Left renal pelvis (tissue), 4 donors: ENCODE results near the gene USP2. TPM values are rescaled to one million over a fixed set of nuclear protein-coding genes. Genes with fewer than 3 reads are reported as not detected.
A peak's percentile ranks its signal among the peaks of the same experiment; 100 is the strongest.

Experiments
- DNase-seq, 4 donors: peaks; one replicate each; pipeline ENCODE4 v3.0.0-alpha.2; 2013; ENCODE audit warnings: low read depth in 4 of 4, low spot score in 3 of 4
- polyA plus RNA-seq, 4 donors: library from polyadenylated mRNA; unstranded; fragments of 120-200 nt; gene quantifications; one replicate each; pipeline ENCODE4 v1.2.1, GENCODE V29; 2013; ENCODE audit not compliant: insufficient read length in 4 of 4

The USP2 gene
- polyA plus RNA-seq, 4 donors, result 1.7 to 15.9 (median 9.5) TPM

DNA sequence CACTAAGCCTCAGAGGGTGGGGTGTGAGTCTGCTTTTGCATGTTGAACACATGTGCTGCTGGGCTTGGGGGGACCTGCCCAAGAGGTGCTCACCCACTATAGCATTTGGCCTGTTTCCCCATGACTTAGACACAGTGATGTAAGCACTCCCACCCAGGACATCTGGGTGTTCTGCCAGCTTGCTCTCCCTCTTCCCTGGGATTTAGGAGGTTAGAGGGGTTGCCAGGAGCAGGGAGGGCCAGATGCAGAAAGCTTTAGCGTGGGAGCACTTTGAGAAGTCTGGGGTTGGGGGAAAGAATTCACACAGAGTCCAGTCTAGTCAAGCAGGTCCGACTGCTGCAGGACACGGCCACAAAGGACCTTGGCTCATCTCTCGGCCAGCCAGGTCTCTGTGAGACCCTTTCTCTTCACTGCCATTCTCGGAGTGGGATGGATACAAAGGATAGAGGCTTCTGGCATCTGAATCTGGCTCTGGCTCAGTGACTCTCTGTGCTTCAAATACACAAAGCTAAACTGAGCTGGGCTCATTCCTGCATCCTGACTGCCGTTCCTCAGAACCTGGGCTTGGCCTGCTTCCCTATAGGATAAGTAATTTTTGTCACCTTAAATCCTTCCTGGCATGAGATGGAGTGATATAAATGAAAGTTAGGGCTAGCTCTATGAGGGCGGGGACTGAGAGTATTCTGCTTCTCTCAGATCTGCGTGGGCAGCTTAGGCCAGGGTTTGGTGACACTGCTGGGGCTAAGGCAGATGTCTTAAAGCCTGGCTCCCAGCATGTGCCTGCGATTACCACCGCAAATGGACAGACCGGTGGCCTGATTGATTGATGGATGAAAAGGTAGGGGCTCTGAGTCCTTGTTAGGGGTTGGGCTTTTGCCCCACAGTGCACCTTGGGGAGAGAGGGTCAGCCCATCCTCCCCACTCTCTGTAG lies 14.5 kb downstream of the USP2 start:
- DNase-seq, result no peak

DNA sequence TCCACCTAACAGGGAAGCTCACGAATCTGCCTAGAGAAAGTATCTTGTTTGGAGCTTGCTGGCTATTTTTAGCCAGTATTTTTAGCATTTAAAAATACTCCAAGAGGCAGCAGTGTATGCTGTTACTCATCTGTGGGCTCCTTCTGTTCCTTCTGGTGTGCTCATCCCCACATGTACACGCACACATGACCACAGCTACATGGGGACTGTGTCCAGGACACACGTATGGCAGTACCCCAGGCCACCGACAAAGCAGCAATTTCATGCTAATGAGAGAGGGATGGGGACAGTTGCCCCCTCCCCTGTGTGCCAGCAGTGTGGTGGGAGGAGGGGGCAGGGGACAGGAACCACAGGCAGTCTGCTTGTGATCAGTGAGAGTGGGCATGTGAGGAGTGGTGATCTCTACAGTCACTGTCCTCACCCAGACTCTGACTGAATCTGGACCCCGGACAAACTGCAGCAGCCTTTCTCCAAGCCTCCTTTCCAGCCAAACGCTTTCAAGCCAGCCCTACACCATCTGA lies 16.4 kb downstream of the USP2 start:
- DNase-seq, result no peak

DNA sequence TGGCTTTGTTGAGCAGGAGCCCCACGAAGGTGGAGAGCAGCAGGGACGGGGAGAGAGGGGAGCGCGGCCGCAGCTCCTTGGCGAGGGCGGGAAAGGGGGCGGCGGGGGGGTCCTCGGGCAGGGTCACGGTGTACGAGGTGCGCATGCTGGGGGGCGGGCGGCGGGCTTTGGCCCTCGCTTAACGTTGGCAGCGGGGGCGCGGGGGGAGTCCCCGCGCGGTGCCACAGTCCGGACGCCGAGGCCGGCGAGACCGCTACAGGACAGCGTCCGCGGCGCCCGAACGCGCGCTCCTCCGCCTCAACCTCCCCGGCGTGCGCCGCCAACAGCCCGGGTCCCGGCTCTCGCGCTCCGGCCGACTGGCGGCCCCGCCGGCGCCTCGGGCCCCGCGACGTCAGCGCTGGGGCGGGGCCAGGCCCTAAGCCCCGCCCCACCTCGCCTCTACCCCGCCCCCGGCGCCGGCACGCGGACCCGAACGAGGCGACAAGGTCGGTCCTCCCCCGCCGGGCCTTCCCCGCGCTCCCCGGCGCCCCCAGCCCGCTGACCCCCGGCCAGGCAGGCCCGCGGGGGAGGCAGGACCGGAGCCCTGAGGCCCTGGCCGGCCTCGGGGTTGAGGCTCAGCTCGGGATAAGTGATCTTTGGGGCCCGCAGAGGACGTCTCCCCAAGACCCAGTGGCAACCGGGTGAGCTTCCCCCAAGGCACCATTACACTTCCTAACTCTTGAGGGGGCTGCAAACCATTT lies 17.5 kb downstream of the USP2 start:
- no peak for DNase-seq

DNA sequence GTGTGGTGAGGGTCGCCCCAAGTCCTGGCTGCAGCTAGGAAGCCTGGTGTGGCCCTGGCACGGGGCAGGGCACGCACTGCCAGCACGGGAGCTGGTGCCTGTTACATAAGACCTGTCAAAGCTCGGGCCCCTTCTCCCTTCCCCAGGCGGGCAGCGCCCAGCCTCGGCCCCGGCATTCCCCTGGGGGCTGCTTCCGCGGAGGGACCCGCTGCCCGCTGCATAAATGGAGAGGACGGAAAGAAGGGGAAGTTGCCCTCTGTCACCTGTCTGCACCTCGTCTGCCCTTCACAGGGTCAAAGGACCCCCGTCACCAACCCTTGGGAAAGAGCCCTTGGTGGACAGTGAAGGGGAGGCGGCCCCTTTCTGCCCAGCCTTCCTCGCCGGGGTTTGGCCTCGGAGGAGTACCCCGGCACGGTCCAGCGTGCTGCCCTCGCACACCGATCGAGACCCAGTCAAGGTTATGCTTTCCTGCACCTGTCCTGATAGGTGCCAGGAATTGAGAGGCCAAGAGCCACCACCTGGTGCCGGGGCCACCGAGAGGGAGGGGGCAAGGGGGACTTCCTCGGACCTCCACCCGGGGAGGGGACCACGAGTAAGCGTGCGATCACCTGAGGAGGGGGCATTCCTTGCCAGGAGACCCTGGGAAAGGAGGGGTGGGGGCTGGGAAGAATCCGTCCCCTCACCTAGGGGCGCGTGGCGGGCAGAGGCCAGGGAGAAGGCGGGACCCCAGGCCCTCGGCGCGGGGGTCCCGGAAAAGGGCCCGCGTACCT lies 18.2 kb downstream of the USP2 start:
- no peak for DNase-seq

DNA sequence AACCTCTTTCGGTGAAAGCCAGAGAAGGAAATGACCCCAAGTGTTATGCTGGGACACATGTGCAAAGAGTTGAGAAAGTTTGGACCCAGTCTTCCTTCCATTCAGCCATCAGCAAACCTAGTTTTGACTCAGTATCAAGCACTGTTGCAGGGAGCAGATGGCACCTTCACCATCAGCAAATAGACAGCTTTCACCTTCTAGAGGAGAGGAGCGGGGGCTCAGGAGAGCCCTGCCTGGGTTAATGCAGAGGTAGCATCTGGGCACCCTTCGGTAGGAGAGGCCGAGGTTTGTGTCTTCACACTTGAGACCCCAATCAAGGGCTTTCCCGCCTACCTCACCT lies 18.8 kb downstream of the USP2 start:
- DNase-seq, result no peak

DNA sequence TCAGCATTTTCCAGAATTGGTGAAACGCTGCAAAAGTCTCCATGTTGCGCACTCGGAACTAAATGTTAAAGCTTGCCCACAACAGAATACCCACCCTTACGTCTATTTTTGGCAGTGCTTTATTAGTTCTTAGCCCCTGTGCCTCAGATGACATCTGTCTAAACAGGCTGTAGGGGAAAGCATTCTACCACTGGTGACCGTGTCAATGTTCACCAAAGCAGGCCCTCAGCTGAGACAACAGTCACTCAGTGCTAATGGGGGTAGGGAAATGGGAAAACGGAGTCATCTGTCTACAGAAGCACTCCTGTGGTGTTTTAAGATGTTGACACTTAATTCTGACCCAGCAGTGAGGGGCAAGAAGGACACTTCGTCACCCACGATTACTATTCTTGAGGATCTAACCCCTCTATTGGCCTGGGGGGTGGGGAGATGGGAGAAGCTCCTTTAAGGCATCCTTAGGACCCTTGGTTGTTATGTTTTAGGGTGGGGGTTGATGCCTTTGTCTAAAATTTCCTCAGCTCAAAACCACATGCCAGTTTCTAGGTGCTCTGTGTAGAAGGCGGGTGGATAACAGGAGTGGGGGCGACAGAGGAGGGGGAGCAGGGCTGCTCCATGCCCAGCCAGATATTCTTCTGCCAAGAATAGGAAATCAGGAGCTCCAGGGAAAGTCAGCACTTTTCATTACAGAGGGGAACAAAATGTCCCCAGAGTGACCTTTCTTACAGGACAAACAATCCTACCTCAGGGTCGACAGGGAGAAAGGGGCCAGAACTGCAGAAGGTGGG lies 19.4 kb downstream of the USP2 start:
- DNase-seq, result no peak

DNA sequence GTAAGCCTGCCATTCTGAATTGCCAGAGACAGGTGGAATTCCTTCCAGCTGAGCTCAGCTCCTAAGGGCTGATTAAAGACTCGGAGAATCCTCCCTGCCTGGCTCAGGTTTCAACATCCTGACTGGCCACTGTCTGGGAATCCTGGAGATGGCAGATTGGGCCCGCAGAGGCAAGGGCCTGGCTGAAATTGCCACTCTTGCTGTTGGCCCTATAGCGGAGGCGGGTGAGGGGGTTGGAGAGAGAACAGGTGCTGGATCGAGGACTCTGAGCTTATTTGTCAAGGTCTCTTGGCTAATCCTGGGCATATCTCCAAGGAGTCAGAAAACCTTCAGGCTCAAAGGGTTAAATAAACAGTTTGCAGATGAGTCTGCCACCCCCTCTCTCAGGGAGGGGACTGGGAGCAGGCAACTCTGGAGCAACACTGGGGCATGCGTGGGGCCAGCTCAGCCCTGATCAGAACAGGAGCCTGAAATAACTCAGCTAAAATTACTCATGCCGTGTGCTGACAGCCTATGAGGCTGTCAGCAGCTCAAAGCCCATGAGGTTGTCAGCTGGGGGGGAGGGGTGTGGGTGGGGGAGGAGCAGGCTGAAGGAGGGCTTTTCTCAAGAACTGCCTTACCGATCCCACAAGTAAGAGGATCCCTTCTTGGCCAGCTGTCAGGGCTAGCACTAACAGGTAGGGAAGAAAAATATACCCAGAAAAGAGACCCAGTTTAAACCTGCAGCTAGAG lies 20.3 kb downstream of the USP2 start:
- peak in 1 of 4 donors; percentile 73 for DNase-seq

DNA sequence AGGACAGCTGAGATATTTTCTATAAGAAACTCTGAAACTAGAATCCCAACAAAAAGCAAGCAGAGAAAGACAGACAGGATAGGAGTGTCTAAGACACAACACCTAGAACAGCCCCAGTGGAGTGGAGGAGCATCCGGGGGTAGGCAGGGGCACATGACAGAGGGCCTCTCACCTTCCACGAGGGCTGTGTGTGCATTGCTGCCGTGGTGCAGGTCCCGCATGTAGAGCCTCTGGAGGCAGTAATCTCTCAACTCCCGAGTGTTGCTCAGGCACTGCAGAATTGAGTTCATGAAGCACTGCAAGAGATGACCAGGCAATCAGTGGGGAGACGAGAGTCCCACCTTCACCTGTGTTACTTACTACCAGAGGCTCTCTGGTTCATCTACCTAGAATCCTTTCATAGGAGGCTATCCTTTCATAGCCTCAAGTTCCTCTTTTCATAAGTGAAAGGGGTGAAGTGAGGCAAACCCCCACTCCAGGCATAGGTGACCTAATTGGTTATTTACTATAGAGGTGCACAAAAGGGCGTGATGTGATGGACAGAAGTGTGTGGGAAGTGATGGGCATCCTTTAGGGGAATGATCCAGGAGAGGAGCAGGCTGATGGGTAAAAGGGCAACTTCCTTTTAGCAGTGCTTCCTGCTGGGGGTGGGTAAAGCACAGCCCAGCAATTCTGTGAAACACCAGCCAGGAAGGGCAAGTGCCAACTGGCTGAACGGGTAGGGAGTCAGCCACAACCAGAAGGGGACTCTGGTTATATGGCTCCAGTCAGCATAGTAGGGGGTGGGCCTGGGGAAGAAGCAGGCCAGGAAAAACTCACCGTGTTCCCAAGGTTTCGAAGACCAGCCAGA lies 21.9 kb downstream of the USP2 start:
- DNase-seq, result no peak

DNA sequence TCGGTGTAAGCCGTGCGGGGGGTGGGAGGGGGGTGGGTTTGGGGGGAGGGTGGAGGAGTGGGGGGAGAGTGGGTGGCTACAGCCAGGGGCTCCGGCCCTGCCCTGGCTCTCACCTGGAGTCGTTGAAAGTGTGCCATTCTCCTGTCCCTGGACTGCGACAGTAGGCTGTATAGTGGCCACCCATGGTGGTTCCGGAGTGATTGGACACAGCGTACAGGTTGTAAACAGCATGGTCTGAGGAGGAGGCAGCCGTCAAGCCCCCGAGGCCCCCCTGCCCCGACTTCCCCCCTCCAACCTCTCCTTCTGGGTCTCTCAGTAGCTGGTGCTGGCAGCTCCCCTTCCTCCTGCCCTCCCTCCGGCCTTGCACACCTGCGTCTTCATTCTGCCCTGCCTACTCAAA lies 24.4 kb downstream of the USP2 start:
- DNase-seq, result no peak

DNA sequence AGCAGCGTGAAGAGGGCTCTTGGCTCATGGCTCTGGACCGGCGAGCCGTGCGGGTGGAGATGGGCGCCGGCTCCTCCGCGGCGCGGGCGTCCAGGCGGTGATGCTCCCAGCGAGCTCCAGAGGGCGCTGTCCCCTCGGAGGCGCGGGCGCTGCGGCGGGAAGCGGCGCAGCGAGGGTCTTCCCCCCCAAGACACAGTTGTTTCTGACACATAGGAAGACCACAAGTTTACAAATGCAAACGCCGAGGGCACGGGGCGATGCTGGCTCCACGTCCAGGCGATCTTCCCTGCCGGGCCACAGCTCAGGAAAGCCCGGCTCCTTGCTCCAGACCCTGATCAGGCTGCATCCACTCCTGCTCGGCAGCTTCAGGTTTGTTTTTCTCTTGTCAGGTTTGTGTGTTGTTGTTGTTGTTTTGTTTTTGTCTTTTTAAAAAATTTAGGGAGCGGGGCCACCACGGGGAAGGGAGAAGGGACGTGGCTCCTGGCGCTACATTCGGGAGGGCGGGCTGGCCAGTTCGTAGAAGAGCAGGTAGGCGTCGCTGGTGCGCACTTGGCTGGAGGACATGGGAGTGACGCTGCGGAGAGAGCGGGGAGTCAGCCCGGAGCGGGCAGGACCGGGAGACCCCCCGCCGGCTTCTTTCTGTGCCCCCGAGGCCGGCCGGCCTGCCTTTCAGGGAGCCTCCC lies 25.0 kb downstream of the USP2 start:
- DNase-seq, result peak in 1 of 4 donors; percentile 73

DNA sequence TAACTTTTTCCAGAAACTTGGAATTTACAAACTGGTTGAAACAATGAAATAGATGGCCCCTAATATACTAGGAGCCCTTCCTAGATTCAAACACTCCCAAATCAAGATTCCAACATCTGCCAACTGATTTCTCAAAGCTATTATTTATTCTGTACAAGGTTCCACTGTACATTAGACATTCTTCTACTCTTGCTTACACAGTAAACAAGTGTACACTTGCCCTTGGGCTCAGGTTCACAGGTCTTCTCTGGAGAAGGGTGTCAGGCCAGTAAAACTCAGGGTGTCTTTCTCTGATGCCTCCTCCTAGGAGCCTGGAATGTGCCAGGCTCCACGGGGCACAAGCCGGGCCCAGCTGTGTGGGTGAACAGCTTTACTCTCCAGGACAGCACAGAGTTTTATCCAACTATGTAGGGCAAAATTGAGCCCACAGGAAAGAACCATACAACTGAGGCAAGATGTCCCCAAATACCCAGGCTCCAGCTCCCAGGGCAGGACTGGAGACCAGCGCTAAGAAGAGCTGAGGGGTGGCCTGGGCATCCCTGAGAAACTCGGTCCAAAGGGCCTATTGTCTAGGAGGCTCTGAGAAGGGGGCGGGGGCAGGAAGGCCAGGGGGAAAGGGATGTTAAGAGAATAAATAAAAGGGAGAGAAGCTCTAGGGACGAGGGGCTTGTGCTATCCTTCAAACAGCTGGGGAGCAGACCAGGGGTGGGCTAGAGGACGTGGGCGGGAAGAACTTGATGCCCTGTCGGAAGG lies 26.2 kb downstream of the USP2 start:
- no peak for DNase-seq

DNA sequence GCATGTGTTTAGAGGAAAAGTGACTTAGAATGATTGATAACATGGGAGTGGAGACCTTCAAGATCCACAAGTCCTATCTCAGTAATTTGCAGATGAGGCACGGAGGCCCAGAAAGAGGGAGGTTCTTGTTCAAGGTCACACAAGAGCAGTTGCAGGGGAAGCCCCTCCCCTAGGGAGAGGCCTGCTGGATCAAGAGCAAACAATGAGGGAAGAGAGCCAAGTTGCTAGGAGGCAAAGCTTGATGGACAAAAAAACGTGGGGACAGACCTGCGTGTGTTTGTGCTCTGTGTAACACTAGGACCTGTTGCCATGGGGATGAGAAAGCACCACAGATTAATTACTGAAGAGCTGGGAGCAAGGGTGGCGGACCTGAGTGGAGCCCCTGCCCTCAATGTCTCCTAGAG lies 28.6 kb downstream of the USP2 start:
- no peak for DNase-seq

DNA sequence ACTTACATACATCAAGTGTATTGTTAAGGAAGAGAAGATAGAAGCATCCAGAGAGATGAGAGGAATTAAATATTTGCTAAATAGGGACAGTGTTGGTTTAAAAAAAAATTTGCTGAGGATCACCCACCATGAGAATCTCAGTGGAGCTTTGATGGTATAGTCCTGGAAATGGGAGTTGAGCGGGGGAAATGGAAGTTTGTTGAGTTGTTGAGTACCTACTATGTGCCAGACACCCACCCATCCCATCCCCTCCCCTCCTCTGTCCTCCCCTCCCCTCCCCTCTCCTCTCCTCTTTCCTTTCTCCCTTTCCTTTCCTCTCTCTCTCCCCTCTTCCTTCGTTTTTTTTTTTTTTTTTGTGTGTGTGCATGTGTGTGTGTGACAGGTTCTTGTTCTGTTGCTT lies 30.3 kb downstream of the USP2 start:
- DNase-seq, result no peak

DNA sequence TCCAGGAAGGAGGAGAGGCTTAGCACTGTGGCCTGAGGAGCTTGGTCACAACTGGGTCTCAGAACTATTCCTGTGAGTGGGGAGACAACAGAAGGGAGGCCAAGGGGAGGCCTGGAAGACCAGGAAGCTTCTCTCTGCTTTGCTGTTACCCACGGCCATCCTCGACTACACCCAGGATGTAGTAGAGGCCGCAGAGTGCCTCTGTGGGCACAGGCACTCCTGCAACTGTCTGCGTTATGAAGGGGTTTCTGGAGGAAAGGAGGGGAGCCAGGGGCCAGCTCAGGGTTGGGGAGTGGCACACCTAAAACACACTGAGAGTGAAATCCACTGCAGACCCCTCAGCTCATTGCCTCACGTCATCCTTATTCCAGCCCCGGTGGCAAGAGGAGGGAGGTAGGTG lies 31.2 kb downstream of the USP2 start:
- DNase-seq, result no peak

DNA sequence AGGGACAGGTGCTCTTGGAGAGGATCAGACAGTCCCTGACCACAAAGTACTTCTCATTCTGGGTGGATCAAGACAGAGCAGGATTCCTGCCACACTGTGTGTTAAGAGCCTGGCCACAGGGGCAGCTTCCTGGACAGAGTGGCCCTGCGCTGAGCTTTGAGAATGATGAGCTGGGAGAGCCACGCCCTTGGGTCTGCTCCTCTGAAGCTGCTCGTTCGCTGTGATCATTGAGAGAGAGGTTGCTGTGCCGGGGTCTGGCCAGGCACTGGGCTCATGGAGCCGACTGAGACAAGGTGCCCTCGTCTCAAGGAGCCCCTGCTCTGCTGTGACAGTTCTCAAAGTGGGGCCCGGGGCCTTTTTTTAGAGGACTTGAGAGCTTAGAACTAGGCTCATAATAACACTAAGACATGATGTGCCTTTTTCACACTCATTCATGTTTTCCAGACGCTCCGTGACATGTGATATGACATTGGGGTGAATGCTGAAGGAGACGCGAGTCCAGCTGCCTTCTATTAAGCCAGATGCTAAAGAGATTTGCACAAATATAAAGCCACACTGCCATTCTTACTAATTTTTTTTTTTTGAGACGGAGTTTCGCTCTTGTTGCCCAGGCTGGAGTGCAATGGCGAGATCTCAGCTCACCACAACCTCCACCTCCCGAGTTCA lies 33.4 kb downstream of the USP2 start:
- no peak for DNase-seq

DNA sequence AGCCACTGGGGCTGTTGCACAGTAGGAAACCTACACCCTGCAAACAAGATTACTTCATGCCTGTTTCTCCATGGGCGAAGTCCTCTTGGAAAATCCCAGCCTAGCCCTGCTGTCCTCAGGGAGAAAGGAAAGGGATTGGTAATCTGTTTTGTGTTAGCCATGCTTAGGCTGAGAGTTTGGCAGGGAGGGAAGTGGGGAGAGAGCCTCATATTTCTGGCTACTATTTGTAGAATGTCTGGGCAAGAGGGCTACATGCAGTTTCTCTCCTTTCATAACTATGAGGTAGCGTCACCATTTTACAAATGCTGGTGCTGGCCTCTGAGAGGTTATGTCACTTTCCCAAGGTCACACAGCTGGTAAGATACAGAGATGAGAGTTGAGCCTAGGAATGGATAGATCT lies 34.2 kb downstream of the USP2 start:
- no peak for DNase-seq

DNA sequence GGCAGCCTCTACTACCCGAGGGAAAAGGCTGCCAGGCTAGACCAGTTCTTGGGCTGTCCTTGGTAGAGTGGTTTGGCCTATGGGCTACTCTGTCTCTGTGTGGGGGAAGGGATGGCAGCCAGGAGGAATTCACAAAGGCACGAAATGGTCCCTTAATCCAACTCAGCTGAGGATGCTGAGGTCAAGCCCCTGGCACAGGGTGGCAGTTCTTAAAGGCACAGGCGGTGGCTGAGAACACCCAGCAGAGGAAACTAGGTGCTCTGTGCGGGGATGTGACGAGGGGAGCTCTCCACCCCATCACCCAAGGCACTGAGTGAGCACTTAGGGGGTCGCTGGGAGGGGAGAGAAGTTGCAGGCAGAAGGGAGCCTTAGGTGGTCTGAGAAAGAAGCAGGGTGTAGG lies 34.9 kb downstream of the USP2 start, which contains the start of gene MFRP:
TSS of gene MFRP (minus strand) at position 101 of the 400 bp plus-strand sequence. CDS start 192 bp downstream, outside the sequence.
- DNase-seq, result no peak
